Heart right ventricle (tissue), 16 donors: Measurements from ENCODE around the gene BCL2. TPM values are rescaled to one million over a fixed set of nuclear protein-coding genes. Genes with fewer than 3 reads are reported as not detected.

Experiments
- ATAC-seq, 8 donors: fragments of 200-7000 bp; cut with Tn5 transposase; one replicate each; pipeline ENCODE4 v1.9.1; 2020; ENCODE audit warnings: mild to moderate bottlenecking in 8 of 8, moderate library complexity in 8 of 8, moderate number of reproducible peaks in 1 of 8
- DNase-seq, 2 donors: peaks; one replicate each; pipeline ENCODE4 v3.0.0-alpha.2; 2020
- H3K27ac ChIP-seq, 10 donors: fragments of 200-600 bp; sonication (generic) in 2 of 10; one replicate each; pipeline versions ENCODE4 v1.5.0 to v1.8.0; 2020 to 2022; ENCODE audit warnings: mild to moderate bottlenecking in 3 of 10
- H3K27me3 ChIP-seq, 7 donors: fragments of 200-600 bp; one replicate each; pipeline ENCODE4 v1.8.0; 2021 to 2022; ENCODE audit warnings: mild to moderate bottlenecking in 2 of 7
- H3K36me3 ChIP-seq, 9 donors: fragments of 200-600 bp; sonication (generic) in 1 of 9; one replicate each; pipeline versions ENCODE4 v1.5.0 to v1.8.0; 2020 to 2022; ENCODE audit warnings: mild to moderate bottlenecking in 2 of 9
- H3K4me1 ChIP-seq, 9 donors: fragments of 200-600 bp; sonication (generic) in 1 of 9; one replicate each; pipeline versions ENCODE4 v1.5.0 to v1.8.0; 2020 to 2022; ENCODE audit warnings: mild to moderate bottlenecking in 4 of 9
- H3K4me3 ChIP-seq, 10 donors: fragments of 200-600 bp; sonication (generic) in 2 of 10; one replicate each; pipeline versions ENCODE4 v1.5.0 to v1.8.0; 2020 to 2022; ENCODE audit warnings: mild to moderate bottlenecking in 7 of 10, moderate library complexity in 2 of 10
- H3K9me3 ChIP-seq, 11 donors: fragments of 200-600 bp in 10 of 11; sonication (generic) in 2 of 11; one replicate each; pipeline versions ENCODE4 v1.5.0 to v1.8.0; 2013 to 2022; ENCODE audit warnings: mild to moderate bottlenecking in 2 of 11, control low read depth in 1 of 11, moderate library complexity in 1 of 11
- WGBS, 2 donors: extraction: QIAGEN DNeasy Blood & Tissue Kit; methylation state at CpG; one replicate each; pipeline ENCODE4 v1.1.7; 2013; ENCODE audit warnings: inconsistent platforms in 1 of 2; 5-methylcytosine and 5-hydroxymethylcytosine counted together
- intact Hi-C, 10 donors: fragments of 100-400 bp; cut with DNase I; formaldehyde crosslinking; loops; one replicate each; pipeline versions ENCODE4 v1.11.1 to v1.14.2; 2022
- polyA plus RNA-seq, 2 donors: library from polyadenylated mRNA; stranded (reverse); fragments of 200-250 nt; gene quantifications; one replicate each; pipeline ENCODE4 v1.2.3, GENCODE V29; 2013
- total RNA-seq, 10 donors: library from RNA; stranded (reverse); fragmentation: NEBNext Ultra II Directional in 3 of 10; extraction: Animal tissue kit (Norgen Biotek cat#: 25700) in 3 of 10; gene quantifications; one replicate each; pipeline versions ENCODE4 v1.2.1 to v1.2.4, GENCODE V29; 2021 to 2023
- TF ChIP-seq, protein P1 (sequence below), 9 donors: fragments of 200-600 bp; sonication (generic) in 2 of 9; IDR thresholded peaks; one replicate each; pipeline versions ENCODE4 v1.5.0 to v1.8.0; 2021 to 2022; ENCODE audit warnings: antibody characterized with exemption in 9 of 9, mild to moderate bottlenecking in 5 of 9, moderate library complexity in 1 of 9
- donor health status: Arrhythmogenic right ventricular cardiomyopathy.
- donor health status: ischemic (EF 13 %, LVEDD 7.1; RV severe dilation, severe dysfunction).
- donor health status: healthy with polysubstance abuse.
- donor health status: DM: no; HTN: yes; CAD: no.
- donor health status: DM: no; HTN: no; CAD: no.
- donor health status: ischemic (EF 25% LVEDD 6.9; RV normal size, moderate dysfunction).
- donor health status: ischemic (EF 25% LVEDD 5.7; RV mildly dilated, moderate dysfunction).
- donor health status: healthy.
- donor health status: DM: yes; HTN: yes; CAD: no.
- donor health status: Ischemic cardiomyopathy.
- donor health status: ischemic (EF 35%, LVEDD 5.7; RV mildly dilated, moderate dysfunction).
- donor health status: nonischemic (EF 11% LVEDD 7.7; RV severe dilation, severe dysfunction).
- donor health status: DM: yes; HTN: yes; CAD: no.
- donor health status: PGD.
- donor health status: ischemic (EF 29% LVEDD 5.4; RV normal size, mild dysfunction).
- donor health status: nonischemic (EF 23%, LVEDD 6.1; RV moderate dilation, normal function).

Gene BCL2
- total and polyA plus RNA-seq, 12 donors: 1.5 to 23.1 (median 9.6) TPM

GRCh38 chr18:63098018-63098981, 221.3 kb downstream of the BCL2 start:
- no peak overlapping the region for H3K4me3 ChIP-seq
- no peak for ATAC-seq
- DNase-seq: no peak
- H3K27ac ChIP-seq: no peak overlapping the region
- intact Hi-C loops: loop anchor here in 1 of 10 donors (2.0 kb wide), 1 partner anchor 21 kb away; no protein-coding TSS in a partner anchor
- peaks cover 0 to 3% (median 0%) of the 10 kb centered on the region in 7 donors for H3K27me3 ChIP-seq
- TF ChIP-seq, protein P1, sequence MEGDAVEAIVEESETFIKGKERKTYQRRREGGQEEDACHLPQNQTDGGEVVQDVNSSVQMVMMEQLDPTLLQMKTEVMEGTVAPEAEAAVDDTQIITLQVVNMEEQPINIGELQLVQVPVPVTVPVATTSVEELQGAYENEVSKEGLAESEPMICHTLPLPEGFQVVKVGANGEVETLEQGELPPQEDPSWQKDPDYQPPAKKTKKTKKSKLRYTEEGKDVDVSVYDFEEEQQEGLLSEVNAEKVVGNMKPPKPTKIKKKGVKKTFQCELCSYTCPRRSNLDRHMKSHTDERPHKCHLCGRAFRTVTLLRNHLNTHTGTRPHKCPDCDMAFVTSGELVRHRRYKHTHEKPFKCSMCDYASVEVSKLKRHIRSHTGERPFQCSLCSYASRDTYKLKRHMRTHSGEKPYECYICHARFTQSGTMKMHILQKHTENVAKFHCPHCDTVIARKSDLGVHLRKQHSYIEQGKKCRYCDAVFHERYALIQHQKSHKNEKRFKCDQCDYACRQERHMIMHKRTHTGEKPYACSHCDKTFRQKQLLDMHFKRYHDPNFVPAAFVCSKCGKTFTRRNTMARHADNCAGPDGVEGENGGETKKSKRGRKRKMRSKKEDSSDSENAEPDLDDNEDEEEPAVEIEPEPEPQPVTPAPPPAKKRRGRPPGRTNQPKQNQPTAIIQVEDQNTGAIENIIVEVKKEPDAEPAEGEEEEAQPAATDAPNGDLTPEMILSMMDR (IDR thresholded peaks at IDR 0.05): no peak
- H3K36me3 ChIP-seq: no peaks in the 10 kb centered on the region
- WGBS, 2 donors: 72 to 82% methylated on average over 16 of the region's 16 CpGs
- no peaks in the 10 kb centered on the region for H3K9me3 ChIP-seq
- H3K4me1 ChIP-seq: peaks cover 0 to 33% (median 16%) of the 10 kb centered on the region in 9 donors

DNA sequence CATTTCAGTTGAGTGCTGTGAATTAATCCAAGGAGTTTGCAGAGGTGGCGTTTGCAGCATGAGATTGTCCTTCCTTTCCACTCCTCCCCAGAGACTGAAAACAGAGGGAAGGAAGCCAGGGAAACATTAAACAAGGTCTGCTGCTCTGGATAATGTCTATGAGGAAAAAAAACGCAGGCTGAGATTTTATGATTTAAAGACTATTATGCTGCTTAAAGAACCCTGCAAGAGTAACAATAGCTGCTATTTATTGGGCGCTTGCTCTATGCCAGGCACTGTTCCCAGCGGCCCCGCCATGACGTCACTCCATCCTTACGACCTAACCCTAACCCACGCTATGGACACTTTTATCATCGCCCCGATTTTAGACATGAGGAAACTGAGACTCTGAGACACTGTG, 222.4 kb downstream of the BCL2 start:
- H3K4me1 ChIP-seq: peaks cover 0 to 33% (median 16%) of the 10 kb centered on the region in 9 donors
- DNase-seq (no peak), ATAC-seq (no peak)
- H3K9me3 ChIP-seq: no peaks in the 10 kb centered on the region
- intact Hi-C loops: no loop called here
- TF ChIP-seq, protein P1 (IDR thresholded peaks at IDR 0.05): no peak
- WGBS, 2 donors: 26 to 38% methylated on average over 10 of the region's 10 CpGs
- H3K27me3 ChIP-seq: peaks cover 0 to 3% (median 0%) of the 10 kb centered on the region in 7 donors
- no peaks in the 10 kb centered on the region for H3K36me3 ChIP-seq
- no peak overlapping the region for H3K4me3 ChIP-seq
- no peak overlapping the region for H3K27ac ChIP-seq

DNA sequence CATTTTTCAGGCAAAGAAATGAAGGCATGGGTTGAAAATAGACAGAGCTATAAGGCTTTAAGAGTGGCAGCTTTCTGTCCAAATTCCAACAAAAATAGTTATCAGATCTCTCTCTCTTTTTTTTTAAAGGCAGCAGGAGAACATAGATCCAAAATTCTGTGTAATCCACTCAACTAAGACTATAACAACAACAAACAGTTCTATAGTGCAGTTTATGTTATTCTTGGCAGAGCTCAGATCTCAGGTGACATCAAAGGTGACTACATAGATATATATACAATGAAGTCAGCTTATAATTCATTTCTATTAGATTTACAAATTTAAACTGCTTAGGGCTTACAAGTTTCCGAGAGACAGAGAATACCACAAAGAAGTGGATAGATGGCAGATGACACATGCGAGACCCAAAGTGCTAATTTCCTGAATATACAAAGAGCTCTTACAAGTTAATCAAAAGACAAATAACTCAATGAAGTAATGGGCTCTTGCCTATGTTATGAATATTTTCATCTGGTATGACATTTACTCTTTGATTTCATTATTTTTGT, 223.2 kb downstream of the BCL2 start:
- Histone ChIP-seq H3K9me3 (no peaks in the 10 kb centered on the region), H3K27ac (no peak overlapping the region), H3K4me3 (no peak overlapping the region), H3K4me1 (peaks cover 0 to 33% (median 15%) of the 10 kb centered on the region in 9 donors), H3K36me3 (no peaks in the 10 kb centered on the region), H3K27me3 (peaks cover 0 to 3% (median 0%) of the 10 kb centered on the region in 7 donors)
- 81 to 87% methylated on average over 2 of the region's 2 CpGs for WGBS, 2 donors
- DNase-seq (no peak), ATAC-seq (no peak)
- intact Hi-C loops: no loop called here
- TF ChIP-seq, protein P1 (IDR thresholded peaks at IDR 0.05): no peak

- Histone ChIP-seq H3K4me1 (peaks cover 0 to 32% (median 11%) of the 10 kb centered on the region in 9 donors), H3K9me3 (no peaks in the 10 kb centered on the region), H3K27ac (no peak overlapping the region), H3K36me3 (no peaks in the 10 kb centered on the region), H3K4me3 (no peak overlapping the region), H3K27me3 (peaks cover 0 to 3% (median 0%) of the 10 kb centered on the region in 7 donors)
- ATAC-seq (no peak), DNase-seq (no peak)
- WGBS, 2 donors: 77 to 80% methylated on average over 6 of the region's 6 CpGs
- intact Hi-C loops: no loop called here
- TF ChIP-seq, protein P1 (IDR thresholded peaks at IDR 0.05): no peak
Observed at GRCh38 chr18:63095768-63096167, 223.8 kb downstream of the BCL2 start.
